Neural cell (in vitro differentiated cells): ENCODE data around the gene IL1RAP. TPM values are rescaled to one million over a fixed set of nuclear protein-coding genes. Genes with fewer than 3 reads are reported as not detected.

Source experiments
- H2AFZ ChIP-seq: fragments of 200-600, 300-800 bp; sonication (generic), shearing (Covaris generic); 2 replicates; pipeline ENCODE4 v1.6.0; 2014; ENCODE audit warnings: low read depth, mild to moderate bottlenecking, antibody characterized with exemption, low read length, moderate library complexity
- H3F3A ChIP-seq: fragments of 200-600 bp; shearing (Covaris generic); 2 replicates; pipeline ENCODE4 v1.6.1; 2016; ENCODE audit warnings: mild to moderate bottlenecking, moderate library complexity, mixed read lengths, antibody characterized with exemption, low read length; ENCODE audit not compliant: insufficient read depth, poor library complexity, severe bottlenecking
- H3K27ac ChIP-seq: fragments of 200-600, 300-800 bp; sonication (generic), shearing (Covaris generic); 2 replicates; pipeline ENCODE4 v1.5.1; 2014; ENCODE audit warnings: mild to moderate bottlenecking, low read length, moderate library complexity
- H3K27me3 ChIP-seq: fragments of 300-800, 200-600 bp; sonication (generic), shearing (Covaris generic); 2 replicates; pipeline ENCODE4 v1.6.0; 2014; ENCODE audit warnings: mild to moderate bottlenecking, low read depth, low read length, moderate library complexity; ENCODE audit not compliant: insufficient read depth
- H3K36me3 ChIP-seq: fragments of 300-800, 200-600 bp; sonication (generic), shearing (Covaris generic); 2 replicates; pipeline ENCODE4 v1.5.1; 2014; ENCODE audit warnings: mild to moderate bottlenecking, antibody characterized with exemption, low read length, moderate library complexity; ENCODE audit not compliant: insufficient read depth
- H3K4me2 ChIP-seq: fragments of 300-800, 200-600 bp; sonication (generic), shearing (Covaris generic); 2 replicates; pipeline ENCODE4 v1.6.0; 2014; ENCODE audit warnings: mild to moderate bottlenecking, low read length
- H3K4me3 ChIP-seq: fragments of 300-800, 200-600 bp; sonication (generic), shearing (Covaris generic); 2 replicates; pipeline ENCODE4 v1.5.1; 2014; ENCODE audit warnings: mild to moderate bottlenecking, low read length, moderate library complexity
- H3K79me2 ChIP-seq: fragments of 200-600 bp; shearing (Covaris generic); replicated peaks from 2 replicates; pipeline ENCODE4 v1.6.0; 2014; ENCODE audit warnings: mild to moderate bottlenecking, low read length, moderate library complexity; ENCODE audit not compliant: insufficient read depth
- H3K9ac ChIP-seq: fragments of 300-800, 200-600 bp; sonication (generic), shearing (Covaris generic); 2 replicates; pipeline ENCODE4 v1.6.1; 2016; ENCODE audit warnings: mild to moderate bottlenecking, low read length, mixed read lengths
- H3K9me2 ChIP-seq: fragments of 200-600 bp; shearing (Covaris generic); 2 replicates; pipeline ENCODE4 v1.6.1; 2016; ENCODE audit warnings: mild to moderate bottlenecking, low read length, mixed read lengths; ENCODE audit not compliant: insufficient read depth
- H3K9me3 ChIP-seq: fragments of 200-600, 300-800 bp; sonication (generic), shearing (Covaris generic); 2 replicates; pipeline ENCODE4 v1.6.1; 2016; ENCODE audit warnings: mild to moderate bottlenecking, mixed run types, low read length, moderate library complexity, mixed read lengths
- H4K20me1 ChIP-seq: fragments of 200-600 bp; shearing (Covaris generic); 2 replicates; pipeline ENCODE4 v1.6.1; 2016; ENCODE audit warnings: mild to moderate bottlenecking, mixed run types; ENCODE audit not compliant: insufficient read depth
- EP300 ChIP-seq: fragments of 450-650 bp; conservative IDR thresholded peaks from 2 replicates; pipeline ENCODE4 v1.6.1; 2014; ENCODE audit warnings: antibody characterized with exemption, mild to moderate bottlenecking, moderate library complexity; ENCODE audit not compliant: poor library complexity, severe bottlenecking
- EZH2 ChIP-seq: fragments of 200-600, 300-800 bp; shearing (Covaris generic), sonication (generic); IDR thresholded peaks from 2 replicates; pipeline ENCODE4 v1.6.1; 2014; ENCODE audit warnings: antibody characterized with exemption, low read length, borderline replicate concordance, mild to moderate bottlenecking; ENCODE audit not compliant: insufficient read depth, poor library complexity, severe bottlenecking
- MXI1 ChIP-seq: fragments of 450-650 bp; conservative IDR thresholded peaks from 2 replicates; pipeline ENCODE4 v1.6.1; 2014; ENCODE audit warnings: antibody characterized with exemption, mild to moderate bottlenecking; ENCODE audit not compliant: poor library complexity, severe bottlenecking
- POLR2AphosphoS5 ChIP-seq: IDR thresholded peaks from 2 replicates; pipeline ENCODE4 v1.6.1; 2012
- RAD21 ChIP-seq: fragments of 450-650 bp; conservative IDR thresholded peaks from 2 replicates; pipeline ENCODE4 v1.6.1; 2014; ENCODE audit warnings: antibody characterized with exemption, mild to moderate bottlenecking, moderate library complexity
- SMC3 ChIP-seq: fragments of 450-650 bp; conservative IDR thresholded peaks from 2 replicates; pipeline ENCODE4 v1.6.1; 2014; ENCODE audit warnings: antibody characterized with exemption, mild to moderate bottlenecking, moderate library complexity; ENCODE audit not compliant: poor library complexity
- TAF1 ChIP-seq: IDR thresholded peaks from 2 replicates; pipeline ENCODE4 v1.6.1; 2012; ENCODE audit warnings: low read depth
- polyA plus RNA-seq: library from polyadenylated mRNA; depleted of rRNA; stranded (reverse); fragments of >200 nt; gene quantifications from 2 replicates; pipeline ENCODE4 v1.2.3, GENCODE V29; 2014
- TF ChIP-seq, protein P1 (sequence below): IDR thresholded peaks from 2 replicates; pipeline ENCODE4 v1.6.1; 2012; ENCODE audit warnings: borderline replicate concordance
- TF ChIP-seq, protein P2 (sequence below): fragments of 450-650 bp; IDR thresholded peaks from 2 replicates; pipeline ENCODE4 v1.5.1; 2014; ENCODE audit warnings: antibody characterized with exemption, mild to moderate bottlenecking, moderate library complexity; ENCODE audit not compliant: poor library complexity, severe bottlenecking

Gene IL1RAP
- polyA plus RNA-seq, 1 donor from 2014 or later, result 24.6 TPM

DNA sequence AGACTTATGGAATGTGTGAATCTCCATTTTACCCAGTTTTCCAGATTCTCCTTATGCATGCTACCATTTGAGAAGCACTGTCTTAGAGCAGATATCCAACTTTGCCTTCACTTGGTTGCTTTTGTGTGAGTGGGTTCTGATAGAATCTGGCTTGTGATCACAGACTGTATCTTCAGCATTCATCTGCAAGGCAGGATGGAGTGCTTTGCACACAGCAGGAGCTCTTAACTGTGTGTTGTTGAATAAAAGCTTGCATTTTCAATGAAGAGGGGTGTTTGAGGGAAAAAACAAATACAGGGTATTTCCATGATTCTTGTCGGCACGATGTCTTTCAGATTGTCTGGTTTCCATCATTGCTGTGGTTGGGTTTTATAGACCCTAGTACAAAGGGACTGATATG is 24.4 kb downstream of the IL1RAP start:
- Histone ChIP-seq H3K9me3 (no peaks in the 10 kb centered on the region), H3K9ac (no peak overlapping the region), H3K9me2 (no peaks in the 10 kb centered on the region), H3K27me3 (no peaks in the 10 kb centered on the region), H3F3A (no peaks in the 10 kb centered on the region), H2AFZ (no peak overlapping the region), H4K20me1 (no peaks in the 10 kb centered on the region), H3K79me2 (peaks cover 2% of the 10 kb centered on the region), H3K27ac (no peak overlapping the region), H3K4me2 (no peak overlapping the region), H3K36me3 (no peaks in the 10 kb centered on the region), H3K4me3 (no peak overlapping the region)
- TF ChIP-seq TAF1, result no peak
- no peak for TF ChIP-seq MXI1
- no peak for TF ChIP-seq POLR2AphosphoS5
- TF ChIP-seq, protein P1, sequence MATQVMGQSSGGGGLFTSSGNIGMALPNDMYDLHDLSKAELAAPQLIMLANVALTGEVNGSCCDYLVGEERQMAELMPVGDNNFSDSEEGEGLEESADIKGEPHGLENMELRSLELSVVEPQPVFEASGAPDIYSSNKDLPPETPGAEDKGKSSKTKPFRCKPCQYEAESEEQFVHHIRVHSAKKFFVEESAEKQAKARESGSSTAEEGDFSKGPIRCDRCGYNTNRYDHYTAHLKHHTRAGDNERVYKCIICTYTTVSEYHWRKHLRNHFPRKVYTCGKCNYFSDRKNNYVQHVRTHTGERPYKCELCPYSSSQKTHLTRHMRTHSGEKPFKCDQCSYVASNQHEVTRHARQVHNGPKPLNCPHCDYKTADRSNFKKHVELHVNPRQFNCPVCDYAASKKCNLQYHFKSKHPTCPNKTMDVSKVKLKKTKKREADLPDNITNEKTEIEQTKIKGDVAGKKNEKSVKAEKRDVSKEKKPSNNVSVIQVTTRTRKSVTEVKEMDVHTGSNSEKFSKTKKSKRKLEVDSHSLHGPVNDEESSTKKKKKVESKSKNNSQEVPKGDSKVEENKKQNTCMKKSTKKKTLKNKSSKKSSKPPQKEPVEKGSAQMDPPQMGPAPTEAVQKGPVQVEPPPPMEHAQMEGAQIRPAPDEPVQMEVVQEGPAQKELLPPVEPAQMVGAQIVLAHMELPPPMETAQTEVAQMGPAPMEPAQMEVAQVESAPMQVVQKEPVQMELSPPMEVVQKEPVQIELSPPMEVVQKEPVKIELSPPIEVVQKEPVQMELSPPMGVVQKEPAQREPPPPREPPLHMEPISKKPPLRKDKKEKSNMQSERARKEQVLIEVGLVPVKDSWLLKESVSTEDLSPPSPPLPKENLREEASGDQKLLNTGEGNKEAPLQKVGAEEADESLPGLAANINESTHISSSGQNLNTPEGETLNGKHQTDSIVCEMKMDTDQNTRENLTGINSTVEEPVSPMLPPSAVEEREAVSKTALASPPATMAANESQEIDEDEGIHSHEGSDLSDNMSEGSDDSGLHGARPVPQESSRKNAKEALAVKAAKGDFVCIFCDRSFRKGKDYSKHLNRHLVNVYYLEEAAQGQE, result no peak
- TF ChIP-seq EZH2, result no peak
- TF ChIP-seq EP300, result no peak
- TF ChIP-seq, protein P2, sequence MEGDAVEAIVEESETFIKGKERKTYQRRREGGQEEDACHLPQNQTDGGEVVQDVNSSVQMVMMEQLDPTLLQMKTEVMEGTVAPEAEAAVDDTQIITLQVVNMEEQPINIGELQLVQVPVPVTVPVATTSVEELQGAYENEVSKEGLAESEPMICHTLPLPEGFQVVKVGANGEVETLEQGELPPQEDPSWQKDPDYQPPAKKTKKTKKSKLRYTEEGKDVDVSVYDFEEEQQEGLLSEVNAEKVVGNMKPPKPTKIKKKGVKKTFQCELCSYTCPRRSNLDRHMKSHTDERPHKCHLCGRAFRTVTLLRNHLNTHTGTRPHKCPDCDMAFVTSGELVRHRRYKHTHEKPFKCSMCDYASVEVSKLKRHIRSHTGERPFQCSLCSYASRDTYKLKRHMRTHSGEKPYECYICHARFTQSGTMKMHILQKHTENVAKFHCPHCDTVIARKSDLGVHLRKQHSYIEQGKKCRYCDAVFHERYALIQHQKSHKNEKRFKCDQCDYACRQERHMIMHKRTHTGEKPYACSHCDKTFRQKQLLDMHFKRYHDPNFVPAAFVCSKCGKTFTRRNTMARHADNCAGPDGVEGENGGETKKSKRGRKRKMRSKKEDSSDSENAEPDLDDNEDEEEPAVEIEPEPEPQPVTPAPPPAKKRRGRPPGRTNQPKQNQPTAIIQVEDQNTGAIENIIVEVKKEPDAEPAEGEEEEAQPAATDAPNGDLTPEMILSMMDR, result no peak
- no peak for TF ChIP-seq SMC3
- TF ChIP-seq RAD21, result no peak

DNA sequence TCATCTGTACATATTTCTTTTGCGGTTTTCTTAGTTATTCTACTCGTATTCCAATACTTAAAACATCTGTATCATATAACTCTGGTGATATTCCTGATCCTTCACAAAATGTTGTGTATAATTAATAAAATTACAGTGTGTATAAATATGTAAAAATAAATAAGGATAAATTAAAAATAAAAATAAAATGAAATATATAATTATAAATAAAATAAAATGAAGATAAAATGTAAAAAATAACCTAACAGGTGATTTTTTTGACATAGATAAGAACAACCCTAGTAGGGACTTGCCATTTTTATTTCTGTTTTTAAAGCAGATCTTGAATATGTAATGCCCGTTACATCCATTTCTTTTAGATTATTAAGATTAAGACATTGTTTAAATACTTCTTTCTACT is 25.6 kb downstream of the IL1RAP start:
- H3K27me3 ChIP-seq, result no peaks in the 10 kb centered on the region
- H4K20me1 ChIP-seq, result no peaks in the 10 kb centered on the region
- no peak overlapping the region for H3K4me2 ChIP-seq
- TF ChIP-seq POLR2AphosphoS5, result no peak
- TF ChIP-seq SMC3, result no peak
- TF ChIP-seq MXI1, result no peak
- no peak for TF ChIP-seq RAD21
- no peak for TF ChIP-seq TAF1
- TF ChIP-seq EZH2, result no peak
- TF ChIP-seq EP300, result no peak
- TF ChIP-seq, protein P1, result no peak
- TF ChIP-seq, protein P2, result no peak
- no peaks in the 10 kb centered on the region for H3K9me2 ChIP-seq
- H3K9me3 ChIP-seq, result no peaks in the 10 kb centered on the region
- no peaks in the 10 kb centered on the region for H3K36me3 ChIP-seq
- no peak overlapping the region for H3K9ac ChIP-seq
- H2AFZ ChIP-seq, result no peak overlapping the region
- H3F3A ChIP-seq, result no peaks in the 10 kb centered on the region
- no peak overlapping the region for H3K27ac ChIP-seq
- peaks cover 4% of the 10 kb centered on the region for H3K79me2 ChIP-seq
- H3K4me3 ChIP-seq, result no peak overlapping the region
